ENCODE measurements around the gene SCYGR8. TPM values are rescaled to one million over a fixed set of nuclear protein-coding genes. Genes with fewer than 3 reads are reported as not detected.

SCYGR8 gene, protein sequence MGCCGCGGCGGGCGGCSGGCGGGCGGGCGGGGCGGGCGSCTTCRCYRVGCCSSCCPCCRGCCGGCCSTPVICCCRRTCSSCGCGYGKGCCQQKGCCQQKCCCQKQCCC
- total RNA-seq, result not detected in 2 replicates

DNA sequence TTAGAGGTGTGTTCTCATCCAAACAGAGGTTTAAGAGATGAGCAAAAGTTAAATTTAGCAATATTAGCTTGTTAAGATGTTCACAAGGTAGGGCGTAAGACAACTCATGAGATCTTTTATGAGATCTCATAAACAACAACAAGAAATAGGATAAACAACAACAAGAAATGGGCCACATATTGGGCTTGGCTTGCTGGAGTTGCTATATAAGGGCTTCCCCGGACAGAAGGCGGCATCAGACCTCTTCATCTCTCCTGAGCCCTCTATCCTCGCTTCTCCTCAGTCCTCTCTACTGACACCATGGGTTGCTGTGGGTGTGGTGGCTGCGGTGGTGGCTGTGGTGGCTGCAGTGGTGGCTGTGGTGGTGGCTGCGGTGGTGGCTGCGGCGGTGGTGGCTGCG, at the start of gene SCYGR8:
Gene SCYGR8, plus strand, starts transcription at position 301 of the 400 bp plus-strand sequence. Its CDS starts 0 bp downstream, at position 301.

DNA sequence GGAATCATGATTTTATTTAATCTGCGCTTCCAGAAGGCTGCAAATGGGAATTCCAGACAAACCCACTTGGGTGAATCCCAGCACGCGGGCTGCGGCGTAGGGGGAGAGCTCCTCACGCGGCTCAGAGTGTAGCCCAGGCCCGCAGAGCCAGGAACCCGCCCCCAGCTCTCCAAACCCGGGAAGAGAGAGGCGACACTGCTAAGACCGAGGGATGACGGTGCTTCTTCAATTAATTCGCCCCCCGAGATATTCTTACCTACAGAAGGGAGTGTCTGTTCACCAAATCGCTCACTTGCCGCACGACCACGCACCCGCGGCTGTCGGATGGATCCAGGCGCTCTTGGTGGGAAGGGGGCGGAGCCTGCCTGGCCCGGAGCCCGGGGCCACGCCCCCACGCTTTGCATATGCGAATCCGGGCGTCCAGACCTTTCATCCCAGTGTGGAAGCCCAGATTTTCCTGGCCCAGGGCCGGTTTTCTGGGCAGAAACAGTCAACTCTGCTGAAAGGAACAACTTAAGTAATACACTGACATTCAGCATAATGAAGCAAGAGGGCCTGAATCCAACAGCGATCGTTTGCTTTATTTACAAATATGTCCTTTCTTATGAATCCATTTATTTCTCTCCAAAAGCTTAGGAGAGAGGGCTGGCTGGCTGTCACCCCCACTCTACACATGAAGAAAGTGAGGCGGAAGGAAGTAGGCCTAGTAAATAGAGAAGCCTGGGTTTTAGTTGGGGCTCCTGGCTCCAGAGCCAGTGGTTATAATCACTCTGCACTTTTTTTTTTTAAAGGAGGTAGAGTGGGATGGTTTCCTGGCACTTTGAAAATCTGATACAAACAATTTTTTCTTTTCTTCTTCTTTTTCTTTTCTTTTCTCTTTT, 27.8 kb upstream of the SCYGR8 start, which contains the start of gene SLC19A3:
Gene SLC19A3, minus strand, starts transcription at position 342 of the 881 bp plus-strand sequence. CDS start 15,710 bp downstream, outside the sequence.

DNA sequence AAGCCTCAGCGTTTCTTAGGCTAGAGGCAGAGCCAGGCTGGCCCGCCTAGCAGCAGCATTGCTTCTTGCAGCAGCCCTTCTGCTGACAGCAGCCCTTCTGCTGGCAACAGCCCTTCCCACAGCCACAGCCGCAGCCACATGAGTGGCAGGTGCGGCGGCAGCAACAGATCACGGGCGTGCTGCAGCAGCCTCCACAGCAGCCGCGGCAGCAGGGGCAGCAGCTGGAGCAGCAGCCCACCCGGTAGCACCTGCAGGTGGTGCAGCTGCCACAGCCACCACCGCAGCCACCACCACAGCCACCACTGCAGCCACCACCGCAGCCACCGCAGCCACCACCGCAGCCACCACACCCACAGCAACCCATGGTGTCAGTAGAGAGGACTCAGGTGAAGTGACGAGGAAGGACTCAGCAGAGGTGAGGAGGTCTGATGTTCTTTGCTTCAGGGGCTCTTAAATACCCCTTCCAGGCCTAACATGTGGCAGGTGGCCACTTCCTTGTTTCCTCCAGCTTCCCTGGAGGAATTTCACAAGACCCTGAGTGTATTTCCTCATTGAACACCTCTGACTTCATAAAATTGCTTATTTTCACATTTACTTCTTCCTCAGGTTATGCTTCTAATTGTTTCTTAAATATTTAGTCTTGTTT, 21.2 kb upstream of the SCYGR8 start, which contains the start of gene SCYGR6:
Gene SCYGR6, minus strand, starts transcription at position 364 of the 646 bp plus-strand sequence. Its CDS starts 0 bp downstream, at position 364.

DNA sequence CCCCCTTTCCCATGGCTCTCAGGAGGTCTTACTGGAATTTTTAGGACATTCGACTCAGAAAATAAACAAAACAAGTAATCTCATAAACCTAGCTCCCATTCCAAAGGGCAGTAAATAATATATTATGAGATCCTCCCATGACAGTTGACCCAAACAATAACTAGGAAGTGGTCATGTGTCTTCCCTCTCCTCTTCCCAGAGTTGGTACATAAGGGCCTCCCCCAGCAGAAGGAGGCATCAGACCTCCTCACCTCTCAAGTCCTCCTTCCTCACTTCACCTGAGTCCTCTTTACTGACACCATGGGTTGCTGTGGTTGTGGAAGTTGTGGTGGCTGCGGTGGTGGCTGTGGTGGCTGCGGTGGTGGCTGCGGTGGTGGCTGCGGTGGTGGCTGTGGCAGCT, 17.7 kb upstream of the SCYGR8 start, which contains the start of gene SCYGR7:
Gene SCYGR7, plus strand, starts transcription at position 301 of the 400 bp plus-strand sequence. Its CDS starts 0 bp downstream, at position 301.

Other genes starting within 250 kb of the SCYGR8 start
- not detected in 2 replicates for gene SCYGR2, start 147.0 kb upstream of the SCYGR8 start, total RNA-seq
- gene SCYGR3, start 131.1 kb upstream of the SCYGR8 start, total RNA-seq, result not detected in 2 replicates
- not detected in 2 replicates for gene SCYGR4, start 128.4 kb upstream of the SCYGR8 start, total RNA-seq
- gene SCYGR5, start 79.1 kb upstream of the SCYGR8 start, total RNA-seq, result not detected in 2 replicates
- 5.2 and 9.9 TPM in 2 replicates for gene SLC19A3, start 27.9 kb upstream of the SCYGR8 start, total RNA-seq
- gene SCYGR6, start 21.1 kb upstream of the SCYGR8 start, total RNA-seq, result not detected in 2 replicates
- gene SCYGR7, start 17.6 kb upstream of the SCYGR8 start, total RNA-seq, result not detected in 2 replicates
- 0.31 and 1.3 TPM in 2 replicates for gene CCL20, start 67.9 kb downstream of the SCYGR8 start, total RNA-seq
- gene DAW1, start 125.7 kb downstream of the SCYGR8 start, total RNA-seq, result 2.8 and 3.4 TPM in 2 replicates

All from cardiac ventricle fibroblast (primary cell).